HL-60 (cell line): ENCODE results near the gene SMTNL1.

Experiments
- CTCF ChIP-seq: IDR thresholded peaks from one replicate; pipeline ENCODE4 v1.5.1; 2011; ENCODE audit warnings: low read length, control low read depth, inconsistent platforms; ENCODE audit not compliant: insufficient read depth
- POLR2AphosphoS5 ChIP-seq: IDR thresholded peaks from 2 replicates; pipeline ENCODE4 v1.6.1; 2012; ENCODE audit warnings: low read depth
- TF ChIP-seq, protein P1 (sequence below): IDR thresholded peaks from 2 replicates; pipeline ENCODE4 v1.6.1; 2012; ENCODE audit warnings: low read depth; ENCODE audit not compliant: insufficient replicate concordance

GRCh38 chr11:57567515-57568329 lies 30.3 kb downstream of the SMTNL1 start, which contains the start of gene UBE2L6:
- TF ChIP-seq CTCF (no peak), POLR2AphosphoS5 (no peak)
- TF ChIP-seq, protein P1, sequence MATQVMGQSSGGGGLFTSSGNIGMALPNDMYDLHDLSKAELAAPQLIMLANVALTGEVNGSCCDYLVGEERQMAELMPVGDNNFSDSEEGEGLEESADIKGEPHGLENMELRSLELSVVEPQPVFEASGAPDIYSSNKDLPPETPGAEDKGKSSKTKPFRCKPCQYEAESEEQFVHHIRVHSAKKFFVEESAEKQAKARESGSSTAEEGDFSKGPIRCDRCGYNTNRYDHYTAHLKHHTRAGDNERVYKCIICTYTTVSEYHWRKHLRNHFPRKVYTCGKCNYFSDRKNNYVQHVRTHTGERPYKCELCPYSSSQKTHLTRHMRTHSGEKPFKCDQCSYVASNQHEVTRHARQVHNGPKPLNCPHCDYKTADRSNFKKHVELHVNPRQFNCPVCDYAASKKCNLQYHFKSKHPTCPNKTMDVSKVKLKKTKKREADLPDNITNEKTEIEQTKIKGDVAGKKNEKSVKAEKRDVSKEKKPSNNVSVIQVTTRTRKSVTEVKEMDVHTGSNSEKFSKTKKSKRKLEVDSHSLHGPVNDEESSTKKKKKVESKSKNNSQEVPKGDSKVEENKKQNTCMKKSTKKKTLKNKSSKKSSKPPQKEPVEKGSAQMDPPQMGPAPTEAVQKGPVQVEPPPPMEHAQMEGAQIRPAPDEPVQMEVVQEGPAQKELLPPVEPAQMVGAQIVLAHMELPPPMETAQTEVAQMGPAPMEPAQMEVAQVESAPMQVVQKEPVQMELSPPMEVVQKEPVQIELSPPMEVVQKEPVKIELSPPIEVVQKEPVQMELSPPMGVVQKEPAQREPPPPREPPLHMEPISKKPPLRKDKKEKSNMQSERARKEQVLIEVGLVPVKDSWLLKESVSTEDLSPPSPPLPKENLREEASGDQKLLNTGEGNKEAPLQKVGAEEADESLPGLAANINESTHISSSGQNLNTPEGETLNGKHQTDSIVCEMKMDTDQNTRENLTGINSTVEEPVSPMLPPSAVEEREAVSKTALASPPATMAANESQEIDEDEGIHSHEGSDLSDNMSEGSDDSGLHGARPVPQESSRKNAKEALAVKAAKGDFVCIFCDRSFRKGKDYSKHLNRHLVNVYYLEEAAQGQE: no peak
